Gastroesophageal sphincter (tissue), 3 donors: ENCODE results near the gene DERA.
"Not testable (repeated sequence)": the region's sequence is repeated elsewhere in the genome, so short reads cannot be mapped to it uniquely, and the experiment has no call there.

ENCODE experiments used
- EP300 ChIP-seq: sonication (generic); formaldehyde crosslinking; IDR thresholded peaks from one replicate; pipeline ENCODE4 v1.6.1; 2017; ENCODE audit warnings: antibody characterized with exemption, mild to moderate bottlenecking
- POLR2A ChIP-seq, 2 donors: fragments of 450-650 bp; IDR thresholded peaks; one replicate each; pipeline ENCODE4 v1.6.1; 2017; ENCODE audit warnings: antibody characterized with exemption in 2 of 2, mild to moderate bottlenecking in 2 of 2, moderate library complexity in 1 of 2
- POLR2AphosphoS5 ChIP-seq: sonication (generic); formaldehyde crosslinking; IDR thresholded peaks from one replicate; pipeline ENCODE4 v1.6.1; 2017; ENCODE audit warnings: antibody characterized with exemption
- TF ChIP-seq, protein P1 (sequence below), 4 experiments: fragments of 200-600 bp in 2 of 4; fragments of 450-650 bp in 2 of 4; sonication (generic) in 1 of 4; IDR thresholded peaks; one replicate each; pipeline ENCODE4 v1.5.1; 2017 to 2019; ENCODE audit warnings: antibody characterized with exemption in 4 of 4, mild to moderate bottlenecking in 2 of 4, moderate library complexity in 2 of 4

DNA sequence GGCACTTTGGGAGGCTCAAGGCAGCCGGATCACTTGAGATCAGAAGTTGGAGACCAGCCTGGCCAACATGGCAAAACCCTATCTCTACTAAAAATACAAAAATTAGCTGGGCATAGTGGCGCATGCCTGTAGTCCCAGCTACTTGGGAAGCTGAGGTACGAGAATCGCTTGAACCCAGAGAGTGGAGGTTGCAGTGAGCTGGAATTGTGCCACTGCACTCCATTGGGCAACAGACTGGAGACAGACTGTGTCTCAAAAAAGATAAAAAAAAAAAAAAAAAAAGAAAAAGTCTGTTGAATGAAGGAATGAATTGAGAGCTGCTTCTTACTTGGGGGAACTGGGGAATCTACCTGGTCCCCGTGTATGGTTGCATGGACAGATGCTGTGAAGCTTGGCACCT lies 3.0 kb downstream of the DERA start:
- TF ChIP-seq, protein P1, sequence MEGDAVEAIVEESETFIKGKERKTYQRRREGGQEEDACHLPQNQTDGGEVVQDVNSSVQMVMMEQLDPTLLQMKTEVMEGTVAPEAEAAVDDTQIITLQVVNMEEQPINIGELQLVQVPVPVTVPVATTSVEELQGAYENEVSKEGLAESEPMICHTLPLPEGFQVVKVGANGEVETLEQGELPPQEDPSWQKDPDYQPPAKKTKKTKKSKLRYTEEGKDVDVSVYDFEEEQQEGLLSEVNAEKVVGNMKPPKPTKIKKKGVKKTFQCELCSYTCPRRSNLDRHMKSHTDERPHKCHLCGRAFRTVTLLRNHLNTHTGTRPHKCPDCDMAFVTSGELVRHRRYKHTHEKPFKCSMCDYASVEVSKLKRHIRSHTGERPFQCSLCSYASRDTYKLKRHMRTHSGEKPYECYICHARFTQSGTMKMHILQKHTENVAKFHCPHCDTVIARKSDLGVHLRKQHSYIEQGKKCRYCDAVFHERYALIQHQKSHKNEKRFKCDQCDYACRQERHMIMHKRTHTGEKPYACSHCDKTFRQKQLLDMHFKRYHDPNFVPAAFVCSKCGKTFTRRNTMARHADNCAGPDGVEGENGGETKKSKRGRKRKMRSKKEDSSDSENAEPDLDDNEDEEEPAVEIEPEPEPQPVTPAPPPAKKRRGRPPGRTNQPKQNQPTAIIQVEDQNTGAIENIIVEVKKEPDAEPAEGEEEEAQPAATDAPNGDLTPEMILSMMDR (IDR thresholded peaks at IDR 0.05), result not testable (repeated sequence)
- not testable (repeated sequence) for TF ChIP-seq POLR2AphosphoS5; EP300; POLR2A (IDR thresholded peaks at IDR 0.05)
